BE2C (cell line): ENCODE data around the gene UEVLD.

Experiments
- DNase-seq: peaks from one replicate; pipeline ENCODE4 v3.0.0-alpha.2; 2020
- H3K27me3 ChIP-seq: fragments of 250-450 bp; sonication (Bioruptor Pico); 2 replicates; pipeline ENCODE4 v1.5.1; 2020; ENCODE audit warnings: mild to moderate bottlenecking
- H3K36me3 ChIP-seq: fragments of 250-450 bp; sonication (Bioruptor Pico); 2 replicates; pipeline ENCODE4 v1.5.1; 2020; ENCODE audit warnings: mild to moderate bottlenecking
- H3K4me1 ChIP-seq: fragments of 250-450 bp; sonication (Bioruptor Pico); 2 replicates; pipeline ENCODE4 v1.5.1; 2020
- H3K4me3 ChIP-seq: 2 replicates; pipeline ENCODE4 v1.5.1; 2011; ENCODE audit warnings: low read depth, low read length
- H3K9me3 ChIP-seq: fragments of 250-450 bp; sonication (Bioruptor Pico); 2 replicates; pipeline ENCODE4 v1.5.1; 2020
- TF ChIP-seq, protein P1 (sequence below): IDR thresholded peaks from 2 replicates; pipeline ENCODE4 v1.5.1; 2012; ENCODE audit warnings: mild to moderate bottlenecking, low read depth, low read length

The UEVLD gene

DNA sequence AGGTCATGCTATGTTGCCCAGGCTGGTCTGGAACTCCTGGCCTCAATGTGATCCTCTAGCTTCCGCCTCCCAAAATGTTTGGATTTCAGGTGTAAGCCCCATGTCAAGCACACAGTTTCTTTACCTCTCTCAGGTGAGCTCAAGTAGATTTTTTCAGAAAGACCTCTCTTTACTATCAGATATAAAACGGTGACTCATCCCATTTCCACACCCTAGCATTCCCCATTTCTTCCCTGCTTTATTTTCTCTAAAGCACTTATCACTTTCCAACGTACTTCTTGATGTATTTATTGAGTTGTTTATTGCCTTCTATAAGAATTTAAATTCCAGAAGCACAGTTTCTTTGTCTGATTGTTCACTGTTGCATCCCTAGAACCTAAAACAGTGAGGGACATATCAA, 65.5 kb downstream of the UEVLD start:
- TF ChIP-seq, protein P1, sequence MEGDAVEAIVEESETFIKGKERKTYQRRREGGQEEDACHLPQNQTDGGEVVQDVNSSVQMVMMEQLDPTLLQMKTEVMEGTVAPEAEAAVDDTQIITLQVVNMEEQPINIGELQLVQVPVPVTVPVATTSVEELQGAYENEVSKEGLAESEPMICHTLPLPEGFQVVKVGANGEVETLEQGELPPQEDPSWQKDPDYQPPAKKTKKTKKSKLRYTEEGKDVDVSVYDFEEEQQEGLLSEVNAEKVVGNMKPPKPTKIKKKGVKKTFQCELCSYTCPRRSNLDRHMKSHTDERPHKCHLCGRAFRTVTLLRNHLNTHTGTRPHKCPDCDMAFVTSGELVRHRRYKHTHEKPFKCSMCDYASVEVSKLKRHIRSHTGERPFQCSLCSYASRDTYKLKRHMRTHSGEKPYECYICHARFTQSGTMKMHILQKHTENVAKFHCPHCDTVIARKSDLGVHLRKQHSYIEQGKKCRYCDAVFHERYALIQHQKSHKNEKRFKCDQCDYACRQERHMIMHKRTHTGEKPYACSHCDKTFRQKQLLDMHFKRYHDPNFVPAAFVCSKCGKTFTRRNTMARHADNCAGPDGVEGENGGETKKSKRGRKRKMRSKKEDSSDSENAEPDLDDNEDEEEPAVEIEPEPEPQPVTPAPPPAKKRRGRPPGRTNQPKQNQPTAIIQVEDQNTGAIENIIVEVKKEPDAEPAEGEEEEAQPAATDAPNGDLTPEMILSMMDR, result no peak
- Histone ChIP-seq H3K27me3 (no peaks in the 10 kb centered on the region), H3K4me3 (no peak overlapping the region), H3K36me3 (no peaks in the 10 kb centered on the region), H3K9me3 (no peaks in the 10 kb centered on the region), H3K4me1 (no peaks in the 10 kb centered on the region)
- DNase-seq, result no peak

DNA sequence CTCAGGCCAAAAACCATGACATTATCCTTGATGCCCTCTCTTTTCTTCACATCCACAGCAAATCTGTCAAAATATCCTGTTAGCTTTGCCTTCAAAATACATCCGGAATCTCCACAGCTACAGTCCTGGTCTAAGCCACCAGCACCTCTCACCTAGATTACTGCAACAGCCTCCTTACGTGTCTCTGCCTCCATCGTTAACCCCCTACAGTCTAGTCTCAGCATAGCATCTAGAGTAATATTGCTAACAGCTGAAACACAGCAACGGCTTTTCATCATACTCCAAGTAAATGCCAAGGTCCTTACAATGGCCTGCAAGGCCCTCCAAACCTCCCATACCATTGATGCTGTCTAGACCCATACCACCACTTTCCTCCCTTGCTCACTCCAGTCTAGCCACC, 66.1 kb downstream of the UEVLD start:
- TF ChIP-seq, protein P1, result peak; percentile 17; the same call in 1 of the 2 replicates
- Histone ChIP-seq H3K36me3 (no peaks in the 10 kb centered on the region), H3K4me3 (no peak overlapping the region), H3K4me1 (no peaks in the 10 kb centered on the region), H3K9me3 (no peaks in the 10 kb centered on the region), H3K27me3 (no peaks in the 10 kb centered on the region)
- DNase-seq, result no peak

DNA sequence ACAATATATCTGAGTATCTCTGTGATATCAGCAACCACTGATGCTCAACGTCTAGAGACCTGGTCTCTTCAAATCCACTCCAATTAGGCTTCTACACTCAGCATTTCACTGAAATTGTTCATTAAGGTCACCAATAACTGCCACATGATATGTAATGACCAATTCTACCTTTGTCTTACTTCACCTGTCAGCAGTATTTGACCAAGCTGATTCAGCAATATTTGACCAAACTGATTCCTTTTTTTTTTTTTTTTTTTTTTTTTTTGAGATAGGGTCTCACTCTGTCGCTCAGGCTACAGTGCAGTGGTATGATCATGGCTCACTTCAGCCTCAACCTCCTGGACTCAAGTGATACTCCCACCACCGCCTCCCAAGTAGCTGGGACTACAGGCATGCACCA, 67.4 kb downstream of the UEVLD start:
- H3K4me3 ChIP-seq, result no peak overlapping the region
- H3K9me3 ChIP-seq, result no peaks in the 10 kb centered on the region
- H3K27me3 ChIP-seq, result no peaks in the 10 kb centered on the region
- no peak for DNase-seq
- H3K4me1 ChIP-seq, result no peaks in the 10 kb centered on the region
- H3K36me3 ChIP-seq, result no peaks in the 10 kb centered on the region
- TF ChIP-seq, protein P1, result no peak

DNA sequence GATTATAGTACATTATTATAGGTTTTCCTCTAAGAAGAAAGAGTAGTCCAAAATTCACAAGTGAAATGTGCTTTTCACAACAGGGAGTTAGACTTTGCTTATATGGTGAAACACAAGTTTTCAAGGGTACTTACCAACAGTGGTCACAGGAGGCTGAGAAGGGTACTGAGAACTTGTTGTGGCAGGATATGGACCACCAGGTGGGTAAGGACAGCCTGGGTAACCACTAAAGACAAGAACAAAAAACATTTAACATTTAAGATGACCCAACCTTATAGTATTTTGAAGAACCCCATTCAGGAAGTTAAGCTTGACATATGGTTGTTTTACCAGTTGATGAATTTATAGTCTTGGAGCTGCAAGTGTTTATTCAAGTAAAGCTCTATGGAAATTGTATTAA, 86.2 kb downstream of the UEVLD start:
- no peak overlapping the region for H3K4me3 ChIP-seq
- no peak for DNase-seq
- no peaks in the 10 kb centered on the region for H3K27me3 ChIP-seq
- H3K36me3 ChIP-seq, result no peaks in the 10 kb centered on the region; the same call in 1 of the 2 replicates
- TF ChIP-seq, protein P1, result no peak
- H3K4me1 ChIP-seq, result no peaks in the 10 kb centered on the region
- no peaks in the 10 kb centered on the region for H3K9me3 ChIP-seq

DNA sequence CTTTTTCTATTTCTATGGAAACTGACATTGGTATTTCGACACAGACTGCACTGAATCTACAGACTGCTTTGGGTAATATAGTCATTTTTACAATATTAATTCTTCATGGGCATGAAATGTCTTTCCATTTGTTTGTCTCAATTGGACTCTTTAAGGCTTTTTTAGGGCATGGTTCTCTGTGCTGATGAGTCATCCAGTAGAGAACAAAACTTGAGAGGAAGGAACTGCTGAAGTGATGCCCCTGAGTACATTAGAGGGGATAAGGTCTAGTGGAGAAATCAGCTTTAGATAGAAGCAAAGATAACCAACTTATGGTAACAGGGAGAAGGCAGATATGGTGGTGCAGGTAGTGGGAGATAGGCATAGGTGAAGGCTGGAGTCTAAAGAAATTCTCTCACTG, 86.9 kb downstream of the UEVLD start:
- H3K27me3 ChIP-seq, result no peaks in the 10 kb centered on the region
- no peaks in the 10 kb centered on the region; the same call in 1 of the 2 replicates for H3K36me3 ChIP-seq
- no peaks in the 10 kb centered on the region for H3K9me3 ChIP-seq
- no peak overlapping the region for H3K4me3 ChIP-seq
- H3K4me1 ChIP-seq, result no peaks in the 10 kb centered on the region
- DNase-seq, result no peak
- TF ChIP-seq, protein P1, result no peak

DNA sequence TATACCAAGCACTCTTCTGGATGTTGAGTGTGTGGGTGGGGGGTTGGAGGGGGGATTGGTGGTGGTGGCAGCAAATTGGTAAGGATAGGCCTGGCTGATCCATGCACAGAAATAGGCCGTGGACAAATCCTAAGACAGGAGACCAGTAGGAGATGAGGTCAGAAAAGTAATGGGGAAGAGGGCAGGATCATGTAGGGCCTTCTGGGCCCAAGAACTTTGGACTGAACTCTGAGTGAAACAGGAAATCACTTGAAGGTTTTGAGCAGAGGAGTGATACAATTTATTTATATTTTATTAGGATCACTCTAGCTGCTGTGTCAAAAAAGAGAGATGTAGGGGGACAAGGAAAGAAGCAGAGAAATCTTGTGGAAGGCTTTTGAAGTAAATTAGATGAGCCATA, 90.5 kb downstream of the UEVLD start:
- Histone ChIP-seq H3K36me3 (no peaks in the 10 kb centered on the region; the same call in 1 of the 2 replicates), H3K4me3 (no peak overlapping the region), H3K4me1 (no peaks in the 10 kb centered on the region), H3K9me3 (no peaks in the 10 kb centered on the region), H3K27me3 (no peaks in the 10 kb centered on the region)
- TF ChIP-seq, protein P1, result no peak
- no peak for DNase-seq
